GM15510 (cell line): ENCODE data around the gene HNRNPM.

ENCODE experiments used
- POLR2A ChIP-seq: IDR thresholded peaks from 3 replicates; pipeline ENCODE4 v1.6.1; 2011; ENCODE audit warnings: borderline replicate concordance; ENCODE audit not compliant: insufficient read length; ENCODE audit errors: extremely low read depth

HNRNPM gene

GRCh38 chr19:8444677-8445487 lies at the start of gene HNRNPM:
Gene HNRNPM, plus strand, starts transcription at chr19:8444975. Its CDS starts 24 bp downstream, at chr19:8444999.
- peak; percentile 90 for TF ChIP-seq POLR2A

- TF ChIP-seq POLR2A = no peak
Measured at GRCh38 chr19:8395621-8396082, 49.1 kb upstream of the HNRNPM start.

- TF ChIP-seq POLR2A = no peak
Measured at GRCh38 chr19:8396185-8396562, 48.6 kb upstream of the HNRNPM start.

GRCh38 chr19:8396563-8397203 lies 48.1 kb upstream of the HNRNPM start:
- no peak for TF ChIP-seq POLR2A

- TF ChIP-seq POLR2A = no peak
Measured at GRCh38 chr19:8397271-8397670, 47.5 kb upstream of the HNRNPM start.

GRCh38 chr19:8397746-8398310 lies 46.9 kb upstream of the HNRNPM start:
- TF ChIP-seq POLR2A = no peak

- TF ChIP-seq POLR2A = no peak
Measured at GRCh38 chr19:8398311-8398771, 46.4 kb upstream of the HNRNPM start.

- no peak for TF ChIP-seq POLR2A
Measured at GRCh38 chr19:8399681-8400188, 45.0 kb upstream of the HNRNPM start.

- no peak for TF ChIP-seq POLR2A
Measured at GRCh38 chr19:8401981-8402411, 42.8 kb upstream of the HNRNPM start.

GRCh38 chr19:8403098-8403819 lies 41.5 kb upstream of the HNRNPM start:
- TF ChIP-seq POLR2A = no peak

- TF ChIP-seq POLR2A = no peak
Measured at GRCh38 chr19:8403820-8404109, 41.0 kb upstream of the HNRNPM start.

- TF ChIP-seq POLR2A = no peak
Measured at GRCh38 chr19:8404391-8405151, 40.2 kb upstream of the HNRNPM start.

- peak; percentile 57 for TF ChIP-seq POLR2A
Measured at GRCh38 chr19:8412783-8413628, 31.8 kb upstream of the HNRNPM start, which contains the start of gene MARCHF2. Gene MARCHF2, plus strand, starts transcription at chr19:8413305. Its CDS starts 8,536 bp downstream, at chr19:8421841.
